Measurements from ENCODE around the gene SLC24A3.

SLC24A3 gene

DNA sequence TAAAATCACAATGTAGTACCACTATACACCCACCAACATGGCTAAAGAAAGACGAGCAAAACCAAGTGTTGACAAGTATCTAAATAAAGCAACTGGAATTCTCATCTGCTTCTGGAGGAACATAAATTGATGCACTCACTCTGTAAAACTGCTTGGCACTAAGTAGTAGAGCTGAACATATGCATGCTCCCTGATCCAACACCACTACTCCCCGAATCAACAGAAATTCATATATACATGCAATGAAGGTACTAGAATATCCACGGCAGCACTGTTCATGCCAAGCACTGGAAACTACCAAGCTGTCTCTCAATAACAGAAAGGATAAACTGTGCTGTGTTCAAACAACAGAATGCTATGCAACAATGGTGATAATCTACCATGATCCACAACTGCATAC lies 326.1 kb downstream of the SLC24A3 start:
- no peaks in the 10 kb centered on the region for H3K4me1 ChIP-seq (ENCODE audit: control insufficient read depth, low read length)
- H3K36me3 ChIP-seq (ENCODE audit: control insufficient read depth, low read length), result no peaks in the 10 kb centered on the region
- H3K27ac ChIP-seq (ENCODE audit: low read depth, low read length), result no peak overlapping the region
- no peaks in the 10 kb centered on the region for H4K20me1 ChIP-seq (ENCODE audit: control insufficient read depth, insufficient read depth, low read depth, low read length)
- no peaks in the 10 kb centered on the region for H3F3A ChIP-seq (ENCODE audit: control insufficient read depth, insufficient read depth)
- H3K79me2 ChIP-seq (ENCODE audit: control insufficient read depth, low read length), result no peaks in the 10 kb centered on the region
- H3K9me2 ChIP-seq (replicated peaks; ENCODE audit: control insufficient read depth, low read length), result no peaks in the 10 kb centered on the region
- no peak overlapping the region for H3K4me3 ChIP-seq (ENCODE audit: low read length)
- H3K9me3 ChIP-seq (ENCODE audit: control insufficient read depth, insufficient read depth, low read length), result no peaks in the 10 kb centered on the region
- H3K4me2 ChIP-seq (ENCODE audit: low read length), result no peak overlapping the region
- TF ChIP-seq, protein P1, sequence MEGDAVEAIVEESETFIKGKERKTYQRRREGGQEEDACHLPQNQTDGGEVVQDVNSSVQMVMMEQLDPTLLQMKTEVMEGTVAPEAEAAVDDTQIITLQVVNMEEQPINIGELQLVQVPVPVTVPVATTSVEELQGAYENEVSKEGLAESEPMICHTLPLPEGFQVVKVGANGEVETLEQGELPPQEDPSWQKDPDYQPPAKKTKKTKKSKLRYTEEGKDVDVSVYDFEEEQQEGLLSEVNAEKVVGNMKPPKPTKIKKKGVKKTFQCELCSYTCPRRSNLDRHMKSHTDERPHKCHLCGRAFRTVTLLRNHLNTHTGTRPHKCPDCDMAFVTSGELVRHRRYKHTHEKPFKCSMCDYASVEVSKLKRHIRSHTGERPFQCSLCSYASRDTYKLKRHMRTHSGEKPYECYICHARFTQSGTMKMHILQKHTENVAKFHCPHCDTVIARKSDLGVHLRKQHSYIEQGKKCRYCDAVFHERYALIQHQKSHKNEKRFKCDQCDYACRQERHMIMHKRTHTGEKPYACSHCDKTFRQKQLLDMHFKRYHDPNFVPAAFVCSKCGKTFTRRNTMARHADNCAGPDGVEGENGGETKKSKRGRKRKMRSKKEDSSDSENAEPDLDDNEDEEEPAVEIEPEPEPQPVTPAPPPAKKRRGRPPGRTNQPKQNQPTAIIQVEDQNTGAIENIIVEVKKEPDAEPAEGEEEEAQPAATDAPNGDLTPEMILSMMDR (IDR thresholded peaks at IDR 0.05; ENCODE audit: low read depth, low read length, poor library complexity, severe bottlenecking), result no peak
- no peak for TF ChIP-seq EZH2phosphoT487 (IDR thresholded peaks at IDR 0.05; ENCODE audit: borderline replicate concordance, low read length)
- H3K27me3 ChIP-seq (ENCODE audit: control insufficient read depth, low read length), result no peaks in the 10 kb centered on the region

- no peaks in the 10 kb centered on the region for H3K27me3 ChIP-seq (ENCODE audit: control insufficient read depth, low read length)
- no peaks in the 10 kb centered on the region for H3K9me2 ChIP-seq (replicated peaks; ENCODE audit: control insufficient read depth, low read length)
- no peaks in the 10 kb centered on the region for H4K20me1 ChIP-seq (ENCODE audit: control insufficient read depth, insufficient read depth, low read depth, low read length)
- H3K79me2 ChIP-seq (ENCODE audit: control insufficient read depth, low read length), result no peaks in the 10 kb centered on the region
- no peak for TF ChIP-seq EZH2phosphoT487 (IDR thresholded peaks at IDR 0.05; ENCODE audit: borderline replicate concordance, low read length)
- TF ChIP-seq, protein P1 (IDR thresholded peaks at IDR 0.05; ENCODE audit: low read depth, low read length, poor library complexity, severe bottlenecking), result no peak
- no peaks in the 10 kb centered on the region for H3K36me3 ChIP-seq (ENCODE audit: control insufficient read depth, low read length)
- H3F3A ChIP-seq (ENCODE audit: control insufficient read depth, insufficient read depth), result no peaks in the 10 kb centered on the region
- H3K4me2 ChIP-seq (ENCODE audit: low read length), result no peak overlapping the region
- H3K4me1 ChIP-seq (ENCODE audit: control insufficient read depth, low read length), result no peaks in the 10 kb centered on the region
- H3K9me3 ChIP-seq (ENCODE audit: control insufficient read depth, insufficient read depth, low read length), result no peaks in the 10 kb centered on the region
- H3K4me3 ChIP-seq (ENCODE audit: low read length), result no peak overlapping the region
- no peak overlapping the region for H3K27ac ChIP-seq (ENCODE audit: low read depth, low read length)
Measured at GRCh38 chr20:19539191-19539590, 326.7 kb downstream of the SLC24A3 start.

GRCh38 chr20:19540392-19540791 lies 327.9 kb downstream of the SLC24A3 start:
- H3F3A ChIP-seq (ENCODE audit: control insufficient read depth, insufficient read depth), result no peaks in the 10 kb centered on the region
- H4K20me1 ChIP-seq (ENCODE audit: control insufficient read depth, insufficient read depth, low read depth, low read length), result no peaks in the 10 kb centered on the region
- no peak for TF ChIP-seq EZH2phosphoT487 (IDR thresholded peaks at IDR 0.05; ENCODE audit: borderline replicate concordance, low read length)
- TF ChIP-seq, protein P1 (IDR thresholded peaks at IDR 0.05; ENCODE audit: low read depth, low read length, poor library complexity, severe bottlenecking), result no peak
- no peak overlapping the region for H3K4me2 ChIP-seq (ENCODE audit: low read length)
- H3K9me2 ChIP-seq (replicated peaks; ENCODE audit: control insufficient read depth, low read length), result no peaks in the 10 kb centered on the region
- no peaks in the 10 kb centered on the region for H3K9me3 ChIP-seq (ENCODE audit: control insufficient read depth, insufficient read depth, low read length)
- no peaks in the 10 kb centered on the region for H3K36me3 ChIP-seq (ENCODE audit: control insufficient read depth, low read length)
- no peak overlapping the region for H3K4me3 ChIP-seq (ENCODE audit: low read length)
- H3K27ac ChIP-seq (ENCODE audit: low read depth, low read length), result no peak overlapping the region
- no peaks in the 10 kb centered on the region for H3K4me1 ChIP-seq (ENCODE audit: control insufficient read depth, low read length)
- H3K27me3 ChIP-seq (ENCODE audit: control insufficient read depth, low read length), result no peaks in the 10 kb centered on the region
- H3K79me2 ChIP-seq (ENCODE audit: control insufficient read depth, low read length), result no peaks in the 10 kb centered on the region

DNA sequence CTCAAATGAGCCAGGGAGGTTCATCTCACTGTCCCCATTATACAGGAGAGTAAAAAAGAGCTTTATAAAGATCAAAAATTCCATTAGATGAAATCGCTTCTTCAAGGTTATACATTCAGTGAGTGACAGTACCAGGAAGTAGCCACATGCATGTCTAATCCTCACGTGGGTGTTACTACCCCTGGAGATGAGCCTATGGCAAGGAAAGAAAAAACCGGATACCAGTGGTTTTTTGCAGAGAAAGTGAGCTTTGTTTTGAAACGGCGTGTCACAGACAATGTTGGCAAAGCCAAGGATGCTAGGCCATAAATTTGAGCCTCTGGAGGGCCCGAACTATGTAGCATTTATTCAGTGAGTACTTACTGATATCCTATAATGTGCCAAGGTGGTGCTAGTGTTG lies 330.7 kb downstream of the SLC24A3 start:
- Histone ChIP-seq H3K4me2 (ENCODE audit: low read length) (no peak overlapping the region), H3K36me3 (ENCODE audit: control insufficient read depth, low read length) (no peaks in the 10 kb centered on the region), H3K27ac (ENCODE audit: low read depth, low read length) (no peak overlapping the region), H3K27me3 (ENCODE audit: control insufficient read depth, low read length) (no peaks in the 10 kb centered on the region), H3K4me1 (ENCODE audit: control insufficient read depth, low read length) (no peaks in the 10 kb centered on the region), H3K4me3 (ENCODE audit: low read length) (no peak overlapping the region), H3K9me3 (ENCODE audit: control insufficient read depth, insufficient read depth, low read length) (no peaks in the 10 kb centered on the region), H3K9me2 (replicated peaks; ENCODE audit: control insufficient read depth, low read length) (no peaks in the 10 kb centered on the region), H3F3A (ENCODE audit: control insufficient read depth, insufficient read depth) (no peaks in the 10 kb centered on the region), H3K79me2 (ENCODE audit: control insufficient read depth, low read length) (no peaks in the 10 kb centered on the region), H4K20me1 (ENCODE audit: control insufficient read depth, insufficient read depth, low read depth, low read length) (no peaks in the 10 kb centered on the region)
- TF ChIP-seq EZH2phosphoT487 (IDR thresholded peaks at IDR 0.05; ENCODE audit: borderline replicate concordance, low read length), result no peak
- TF ChIP-seq, protein P1 (IDR thresholded peaks at IDR 0.05; ENCODE audit: low read depth, low read length, poor library complexity, severe bottlenecking), result no peak

All from DOHH2 (cell line).